ENCODE results near the gene NHS. TPM values are rescaled to one million over a fixed set of nuclear protein-coding genes. Genes with fewer than 3 reads are reported as not detected.

NHS gene
- total RNA-seq, 1 donor from 2014 or later = 0.13 TPM

GRCh38 chrX:17725181-17725580 is 350.2 kb downstream of the NHS start:
- peak; percentile 43 to 71 for DNase-seq (ENCODE audit: low read depth in 2 of 2)

- no peak for DNase-seq (ENCODE audit: low read depth in 2 of 2)
These were observed 357.3 kb downstream of the NHS start for GRCh38 chrX:17732138-17732783.

- no peak for DNase-seq (ENCODE audit: low read depth in 2 of 2)
These were observed 360.4 kb downstream of the NHS start for GRCh38 chrX:17735406-17735805.

- DNase-seq (ENCODE audit: low read depth in 2 of 2) = no peak
These were observed 361.5 kb downstream of the NHS start for GRCh38 chrX:17736478-17736855.

GRCh38 chrX:17736856-17737709 is 362.1 kb downstream of the NHS start, which contains the start of gene SCML1:
TSS of gene SCML1 (plus strand) at chrX:17737493. CDS start at chrX:17744187, 6,694 bp downstream.
- DNase-seq (ENCODE audit: low read depth in 2 of 2) = peak; percentile 91 to 96

- no peak for DNase-seq (ENCODE audit: low read depth in 2 of 2)
These were observed 362.6 kb downstream of the NHS start for GRCh38 chrX:17737710-17737985.

GRCh38 chrX:17737986-17738713 is 363.1 kb downstream of the NHS start:
- peak in 1 of 2 donors; percentile 53 for DNase-seq (ENCODE audit: low read depth in 2 of 2)

GRCh38 chrX:17738737-17739535 is 363.9 kb downstream of the NHS start:
- DNase-seq (ENCODE audit: low read depth in 2 of 2) = no peak

DNA sequence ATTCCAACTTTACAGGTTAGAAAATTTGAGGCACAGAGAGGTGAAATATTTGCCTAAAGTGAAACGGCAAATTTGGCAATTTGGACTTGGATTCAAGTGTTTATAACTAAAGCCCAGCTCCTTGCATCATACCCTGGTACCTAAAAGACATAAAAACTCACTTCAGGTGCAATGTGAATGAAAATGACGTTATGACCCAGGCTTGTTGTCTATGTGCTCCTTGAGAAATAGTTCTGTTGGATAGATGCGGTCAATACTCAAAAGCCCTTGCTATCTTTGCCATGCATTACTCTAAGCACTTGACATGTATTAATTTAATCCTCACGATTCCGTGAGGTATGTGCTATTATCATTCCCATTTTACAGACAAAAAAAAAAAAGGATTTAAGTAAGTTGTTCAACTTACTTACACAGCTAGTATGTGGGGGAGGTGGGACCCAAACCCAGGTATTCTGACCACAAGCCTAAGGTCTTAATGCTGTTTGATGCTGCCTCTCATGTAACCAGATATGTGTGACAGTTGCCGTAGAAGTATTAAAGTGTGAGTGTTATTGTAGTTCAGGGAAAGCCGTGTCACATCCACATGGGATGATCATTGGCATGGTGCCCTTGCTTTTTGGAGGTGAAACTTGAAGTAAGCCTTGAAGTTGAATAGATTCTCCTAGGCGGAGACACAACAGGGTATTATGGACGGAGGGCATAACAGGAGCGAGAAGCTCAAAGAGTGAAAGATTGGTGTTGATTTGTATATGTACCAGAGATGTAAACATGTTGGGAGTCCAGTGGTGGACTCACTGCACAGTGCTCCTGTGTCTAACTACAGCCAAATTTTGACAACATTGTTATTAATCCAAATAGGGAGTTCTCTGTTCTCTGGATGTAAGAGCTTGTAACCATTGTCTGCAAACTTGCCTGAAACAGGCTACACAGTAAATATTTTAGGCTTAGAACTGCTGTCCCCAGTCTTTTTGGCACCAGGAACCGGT is 365.4 kb downstream of the NHS start:
- DNase-seq (ENCODE audit: low read depth in 2 of 2) = no peak

- no peak for DNase-seq (ENCODE audit: low read depth in 2 of 2)
These were observed 366.1 kb downstream of the NHS start for GRCh38 chrX:17741123-17741511.

DNA sequence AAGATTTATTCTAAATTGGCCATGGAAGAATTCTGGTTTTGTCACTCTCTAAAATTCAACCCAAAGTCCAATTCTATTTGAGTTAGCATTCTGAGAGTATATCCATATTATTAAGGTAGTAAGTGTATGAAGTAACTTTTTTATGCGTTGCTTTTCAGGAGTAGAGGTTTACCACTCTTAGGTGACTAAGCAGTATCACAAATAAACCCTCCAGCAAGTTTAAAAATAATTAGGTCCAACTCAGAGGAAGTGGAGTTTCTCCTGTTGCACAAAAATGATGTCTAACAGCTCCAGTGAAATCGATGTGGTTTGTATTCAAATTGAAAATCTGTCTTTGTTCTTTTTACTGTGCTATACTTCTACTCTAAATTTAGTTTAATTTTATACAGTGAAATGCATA is 368.9 kb downstream of the NHS start:
- DNase-seq (ENCODE audit: low read depth in 2 of 2) = no peak

DNA sequence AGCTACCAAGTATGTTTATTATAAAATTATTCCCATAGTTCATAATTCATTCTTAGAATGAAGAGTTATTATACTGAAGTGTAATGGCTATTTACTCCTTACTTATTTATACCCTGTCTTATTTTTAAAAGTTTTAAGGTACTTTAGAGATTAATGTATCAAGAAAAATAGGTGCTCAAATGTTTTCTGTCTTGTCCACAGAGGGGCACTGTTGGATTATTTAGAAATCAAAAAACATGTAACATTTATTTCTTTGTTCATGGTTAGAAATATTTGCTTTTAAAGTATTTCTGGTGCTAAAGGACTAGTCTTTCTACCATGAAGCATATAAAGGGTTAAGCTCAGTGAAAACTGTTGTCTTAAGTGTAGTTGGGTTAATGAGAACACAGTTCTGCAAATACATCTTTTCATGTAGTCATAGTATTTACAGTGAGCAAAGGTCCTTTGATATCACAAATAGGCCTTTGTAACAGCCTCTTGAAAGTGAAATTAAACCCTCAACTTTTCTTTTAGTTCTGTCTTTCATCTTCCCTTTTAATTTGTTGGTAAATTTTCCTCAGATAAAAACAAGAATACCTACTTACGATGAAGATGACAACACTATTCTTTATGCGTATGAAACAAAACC is 370.0 kb downstream of the NHS start:
- DNase-seq (ENCODE audit: low read depth in 2 of 2) = no peak

- DNase-seq (ENCODE audit: low read depth in 2 of 2) = no peak
These were observed 372.7 kb downstream of the NHS start for GRCh38 chrX:17747692-17748091.

GRCh38 chrX:17748684-17749083 is 373.7 kb downstream of the NHS start:
- no peak for DNase-seq (ENCODE audit: low read depth in 2 of 2)

DNA sequence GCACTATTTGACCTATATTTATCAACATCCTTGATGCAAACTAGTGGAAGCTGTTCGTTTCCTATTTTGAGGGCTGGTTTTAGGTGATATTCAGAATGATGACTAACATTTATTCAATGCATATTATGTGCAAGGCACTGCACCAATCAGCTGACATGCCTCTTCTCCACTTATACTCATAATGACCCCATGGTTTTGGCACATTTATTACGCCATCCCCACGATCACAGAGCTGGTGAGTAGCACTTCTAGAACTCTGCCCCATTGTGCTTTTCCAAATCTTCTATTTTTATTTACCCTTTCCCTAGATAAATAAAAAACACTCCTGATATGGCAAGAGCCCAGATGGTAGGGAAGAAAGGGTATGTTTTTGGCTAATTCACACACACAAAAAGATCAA is 375.4 kb downstream of the NHS start:
- DNase-seq (ENCODE audit: low read depth in 2 of 2) = no peak

GRCh38 chrX:17758382-17758781 is 383.4 kb downstream of the NHS start:
- DNase-seq (ENCODE audit: low read depth in 2 of 2) = no peak

DNA sequence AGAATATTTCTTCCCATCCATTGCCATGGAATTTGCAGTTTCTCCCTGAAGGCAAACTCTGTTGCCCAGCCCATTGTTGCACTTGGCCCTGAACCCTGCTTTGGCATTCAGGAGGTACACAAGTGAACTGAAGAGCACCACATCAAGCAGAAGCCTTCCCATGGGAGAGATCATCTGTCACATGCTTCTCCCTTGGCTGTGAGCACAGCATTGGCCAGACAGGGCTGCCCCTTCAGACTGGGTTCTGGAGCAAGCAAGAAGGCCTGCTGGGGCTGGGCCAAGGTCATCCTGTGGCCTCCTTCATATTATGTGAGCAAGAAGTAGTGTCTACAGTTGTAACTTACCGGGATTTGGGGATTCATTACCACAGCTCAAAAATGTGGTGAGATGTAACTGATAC is 385.0 kb downstream of the NHS start:
- no peak for DNase-seq (ENCODE audit: low read depth in 2 of 2)

GRCh38 chrX:17767734-17768133 is 392.7 kb downstream of the NHS start:
- DNase-seq (ENCODE audit: low read depth in 2 of 2) = no peak

GRCh38 chrX:17768997-17769396 is 394.0 kb downstream of the NHS start:
- DNase-seq (ENCODE audit: low read depth in 2 of 2) = no peak

DNA sequence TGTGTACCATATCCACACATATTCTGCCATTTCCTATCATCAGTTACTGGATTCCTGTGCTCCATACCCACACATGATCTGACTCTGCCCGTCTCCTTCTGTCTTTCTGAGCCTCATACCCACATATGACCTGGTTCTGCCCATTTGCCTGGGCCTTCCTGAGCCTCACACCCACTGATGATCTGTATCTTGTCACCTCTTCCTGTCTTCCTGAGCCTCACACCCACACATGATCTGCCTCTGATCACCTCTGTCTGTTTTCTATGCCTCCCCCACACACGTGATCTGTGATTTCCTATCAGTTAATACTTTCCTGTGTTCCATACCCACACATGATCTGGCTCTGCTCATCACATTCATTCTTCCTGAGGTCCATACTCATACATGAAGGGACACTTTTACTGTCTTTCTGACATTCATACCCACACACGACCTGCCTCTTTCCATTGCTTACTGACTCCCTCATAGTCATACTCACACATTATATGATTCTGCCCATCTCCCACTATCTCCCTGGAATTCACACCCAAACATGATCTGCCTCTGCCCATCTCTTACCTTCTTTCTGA is 394.8 kb downstream of the NHS start:
- no peak for DNase-seq (ENCODE audit: low read depth in 2 of 2)
